ENCODE data around the gene MIXL1.
"Not testable (repeated sequence)": the region's sequence is repeated elsewhere in the genome, so short reads cannot be mapped to it uniquely, and the experiment has no call there.

Gene MIXL1
- 0 to 0.15 (median 0.04) reads per million in 4 donors for total RNA-seq

DNA sequence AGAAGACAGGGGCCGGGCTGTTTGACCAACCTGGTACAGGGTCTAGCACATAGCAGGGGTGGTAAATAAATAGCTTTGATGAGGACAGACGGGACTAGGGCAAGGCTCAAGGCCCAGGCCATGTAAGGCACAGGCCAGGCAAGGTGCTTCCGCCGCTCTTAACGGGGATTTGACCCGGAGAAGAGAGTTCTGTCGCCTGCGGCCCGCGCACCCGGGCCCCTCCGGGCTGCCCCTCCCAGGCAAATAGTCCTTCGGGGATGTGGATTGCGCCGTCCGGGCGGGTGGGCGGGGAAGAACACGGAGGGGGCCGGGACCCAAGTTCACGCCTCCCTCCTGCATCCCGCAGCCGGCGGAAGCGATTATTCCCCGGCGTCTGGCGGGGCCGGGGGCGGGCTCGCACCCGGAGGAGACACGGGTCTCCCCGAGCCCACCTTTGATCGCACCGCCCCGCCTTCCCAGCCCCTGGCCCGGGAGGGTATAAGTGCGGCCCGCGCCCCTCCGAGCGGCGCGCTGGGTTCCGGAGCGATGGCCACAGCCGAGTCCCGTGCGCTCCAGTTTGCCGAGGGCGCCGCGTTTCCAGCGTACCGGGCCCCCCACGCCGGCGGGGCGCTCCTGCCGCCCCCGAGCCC lies at the start of gene MIXL1:
MIXL1 (plus strand) TSS at position 508 of the 629 bp plus-strand sequence; CDS start at position 526, 18 bp downstream.
- DNase-seq = no peak

DNA sequence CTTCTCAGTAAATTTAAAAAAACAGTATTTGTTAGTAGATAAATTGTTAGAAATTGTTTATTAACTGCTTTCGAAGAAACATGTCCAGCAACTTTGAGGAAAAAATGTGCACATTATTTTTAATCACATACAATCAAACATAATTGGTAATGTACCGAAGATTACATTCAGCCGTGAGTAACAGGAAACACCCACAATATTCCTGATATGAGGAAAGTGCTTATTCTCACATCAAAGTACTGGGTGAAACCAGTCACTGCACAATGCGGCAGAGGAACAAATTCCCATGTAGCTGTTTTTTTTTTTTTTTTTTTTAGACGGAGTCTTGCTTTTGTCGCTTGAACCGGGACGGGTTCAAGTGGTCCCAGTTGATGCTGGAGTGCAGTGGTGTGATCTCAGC lies 46.6 kb upstream of the MIXL1 start:
- DNase-seq = no peak

DNA sequence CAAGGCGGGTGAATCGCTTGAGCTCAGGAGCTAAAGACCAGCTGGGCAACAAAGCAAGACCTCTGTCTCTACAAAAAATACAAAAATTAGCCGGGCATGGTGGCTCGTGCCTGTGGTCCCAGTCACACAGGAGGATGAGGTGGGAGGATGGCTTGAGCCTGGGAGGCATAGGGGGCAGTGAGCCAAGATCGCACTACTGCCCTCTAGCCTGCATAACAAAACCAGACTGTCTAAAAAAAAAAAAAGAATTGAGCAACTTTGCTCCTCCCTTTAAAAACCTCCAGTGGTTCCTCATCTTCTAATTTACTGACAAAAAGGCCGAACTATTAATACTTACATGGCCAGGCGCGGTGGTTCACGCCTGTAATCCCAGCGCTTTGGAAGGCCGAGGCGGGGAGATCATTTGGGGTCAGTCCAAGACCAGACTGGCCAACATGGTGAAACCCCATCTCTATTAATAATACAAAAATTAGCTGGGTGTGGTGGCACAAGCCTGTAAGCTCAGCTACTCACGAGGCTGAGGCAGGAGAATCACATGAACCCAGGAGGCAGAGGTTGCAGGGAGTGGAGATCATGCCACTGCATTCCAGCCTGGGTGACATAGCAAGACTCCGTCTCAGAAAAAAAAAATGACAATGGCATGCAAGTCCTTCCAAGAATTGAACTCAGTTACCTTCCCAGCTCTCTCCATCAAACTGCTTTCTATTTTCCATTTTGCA lies 41.3 kb upstream of the MIXL1 start:
- DNase-seq = no peak

DNA sequence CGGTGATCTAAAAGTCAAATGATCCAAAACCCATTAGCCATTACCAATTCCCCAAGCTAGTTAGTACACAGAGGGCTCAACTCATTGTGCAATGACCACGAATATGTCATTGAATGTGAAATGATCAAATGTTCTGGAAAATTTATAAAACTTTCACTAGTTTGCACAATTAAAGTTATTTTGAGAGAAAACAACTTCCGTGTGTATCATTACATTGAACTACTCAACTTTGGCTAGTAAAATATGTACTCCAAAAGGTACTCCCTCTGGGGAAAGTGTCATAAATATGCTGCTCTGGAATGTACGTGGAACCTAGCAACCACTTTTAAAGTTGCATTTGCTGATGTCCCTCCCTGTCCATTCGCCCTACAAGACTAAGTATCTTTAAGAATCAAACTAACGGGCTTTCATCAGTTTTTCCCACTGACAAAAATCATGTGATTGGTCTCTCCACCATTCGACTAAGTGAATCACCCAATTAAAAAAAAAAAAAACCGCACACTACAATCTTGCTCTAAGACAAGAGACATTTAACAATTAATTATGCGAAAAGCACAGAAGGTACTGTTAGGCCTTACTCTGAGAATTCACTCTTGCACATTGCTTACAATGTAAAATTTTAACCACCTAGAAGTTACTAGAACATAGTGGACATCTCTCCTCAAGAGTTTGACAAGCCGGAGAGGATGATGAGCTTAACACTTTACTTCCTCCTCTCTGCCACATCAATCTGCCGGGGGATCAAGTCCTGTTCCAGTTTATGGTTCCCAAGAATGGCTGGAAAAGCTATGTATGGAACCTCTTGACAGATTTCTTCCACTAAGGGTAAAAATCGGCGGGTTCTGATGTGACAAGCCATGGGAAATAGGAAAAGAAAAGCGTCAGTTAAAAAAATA lies 38.1 kb upstream of the MIXL1 start:
- no peak for DNase-seq

DNA sequence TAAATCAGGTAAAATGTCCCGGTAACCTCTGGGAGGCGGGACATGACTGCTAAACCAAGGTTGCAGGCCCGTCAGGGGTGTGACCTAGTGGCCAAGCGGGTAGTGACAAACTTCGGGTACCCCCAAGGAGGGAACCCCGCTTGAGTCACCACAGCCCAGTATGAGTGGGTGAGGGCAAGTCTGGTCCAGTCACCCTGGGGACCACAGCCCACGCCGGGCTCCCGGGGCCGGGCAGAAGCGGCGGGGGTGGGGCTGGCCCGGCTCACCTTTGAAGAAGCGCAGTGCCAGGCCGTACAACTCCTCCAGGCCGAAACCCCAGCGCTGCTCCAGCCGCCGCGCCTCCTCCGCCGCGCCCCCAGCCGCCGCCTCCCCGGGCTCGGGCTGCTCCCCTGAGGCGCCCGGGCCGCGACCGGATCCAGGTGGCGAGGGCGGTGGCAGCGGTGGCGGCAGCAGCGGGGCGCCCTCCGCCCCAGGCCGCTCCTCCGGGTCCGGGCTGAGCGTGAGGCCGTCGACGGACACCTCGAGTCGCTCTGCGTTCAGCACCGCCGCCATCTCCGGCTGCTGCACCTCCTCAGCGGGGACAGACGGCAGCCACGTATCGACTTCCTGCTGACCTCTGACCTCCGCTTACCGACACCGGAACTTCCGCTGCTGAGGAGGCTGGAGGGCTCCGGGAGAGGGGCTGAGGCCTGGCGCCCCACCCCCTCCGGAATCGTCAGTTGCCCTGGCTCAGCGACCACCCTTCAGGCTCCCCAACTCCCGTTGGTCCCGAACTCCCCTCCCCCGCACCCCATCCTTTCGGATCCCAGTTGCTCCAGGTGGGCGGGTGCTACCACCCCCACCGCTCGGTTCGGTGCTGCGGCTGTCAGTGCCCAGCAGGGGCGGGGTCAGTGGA lies 37.1 kb upstream of the MIXL1 start, which contains the start of gene ACBD3:
ACBD3 (minus strand) TSS at position 618 of the 895 bp plus-strand sequence; CDS start at position 552, 66 bp downstream.
- peak; percentile 67 to 89 (median 81) for DNase-seq

DNA sequence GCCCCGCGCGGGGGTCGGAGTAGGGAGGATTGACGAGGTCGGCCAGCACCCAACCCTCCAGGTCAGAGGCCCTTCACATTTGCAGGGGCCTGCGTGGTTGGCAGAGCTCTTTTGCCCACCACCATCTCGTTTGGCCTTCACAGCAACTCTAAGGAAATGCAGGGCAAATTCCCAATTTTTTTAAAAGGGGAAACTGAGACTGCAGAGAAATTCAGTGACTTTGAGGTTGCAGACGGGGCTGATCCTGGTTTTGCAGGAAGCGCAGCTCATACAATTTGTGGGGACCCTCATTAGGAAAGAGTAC lies 36.5 kb upstream of the MIXL1 start:
- DNase-seq = no peak

DNA sequence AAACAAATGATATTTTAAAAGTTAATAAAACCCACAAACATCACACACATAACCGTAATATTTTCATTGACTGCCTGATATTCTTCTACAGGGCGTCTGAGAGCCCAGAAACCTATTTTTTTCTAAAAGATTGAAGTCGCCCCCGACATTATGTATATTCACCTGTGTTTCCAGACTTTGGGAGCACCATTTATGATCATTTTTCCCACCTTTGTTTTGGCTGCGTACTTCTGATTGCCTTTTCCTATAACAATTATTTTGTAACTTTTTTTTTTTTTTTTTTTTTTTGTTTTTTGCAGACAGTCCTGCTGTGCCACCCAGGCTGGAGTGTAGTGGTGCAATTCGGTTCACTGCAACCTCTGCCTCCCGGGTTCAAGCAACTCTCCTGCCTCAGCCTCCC lies 36.1 kb upstream of the MIXL1 start:
- DNase-seq = no peak

DNA sequence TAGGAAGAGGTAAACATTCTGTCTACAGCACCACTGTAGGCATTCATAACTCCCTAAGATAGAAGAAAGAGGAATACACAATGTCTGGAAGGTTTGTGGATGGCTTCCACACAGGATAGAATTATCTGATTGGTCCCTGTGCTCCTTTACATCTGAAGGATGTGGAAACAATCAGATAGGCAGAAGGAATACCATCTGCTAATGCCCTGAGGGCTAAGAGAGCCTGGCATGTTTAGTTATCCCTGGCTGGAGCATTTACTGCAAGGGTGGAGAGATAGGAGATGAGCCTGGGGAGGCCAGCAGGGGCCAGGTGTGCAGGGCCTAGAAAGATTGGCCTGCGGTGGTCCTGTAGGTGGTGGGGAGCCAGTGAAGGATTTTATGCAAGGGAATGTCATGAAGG lies 28.3 kb upstream of the MIXL1 start:
- no peak for DNase-seq

DNA sequence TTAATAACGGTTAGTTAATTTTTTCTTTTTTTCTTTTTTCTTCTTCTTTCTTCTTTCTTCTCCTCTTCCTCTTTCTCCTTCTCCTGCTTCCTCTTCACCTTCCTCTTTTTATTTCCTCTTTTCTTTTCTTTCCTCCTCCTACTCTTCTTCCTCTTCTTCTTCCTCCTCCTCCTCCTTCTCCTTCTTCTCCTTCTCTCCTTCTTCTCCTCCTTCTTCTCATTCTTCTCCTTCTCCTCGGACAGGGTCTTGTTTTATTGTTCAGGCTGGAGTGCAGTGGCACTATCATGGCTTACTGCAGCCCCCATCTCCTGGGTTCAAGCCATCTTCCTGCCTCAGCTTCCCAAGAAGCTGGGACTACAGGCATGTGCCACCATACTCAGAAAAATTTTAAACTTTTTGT lies 23.5 kb upstream of the MIXL1 start:
- no peak for DNase-seq

DNA sequence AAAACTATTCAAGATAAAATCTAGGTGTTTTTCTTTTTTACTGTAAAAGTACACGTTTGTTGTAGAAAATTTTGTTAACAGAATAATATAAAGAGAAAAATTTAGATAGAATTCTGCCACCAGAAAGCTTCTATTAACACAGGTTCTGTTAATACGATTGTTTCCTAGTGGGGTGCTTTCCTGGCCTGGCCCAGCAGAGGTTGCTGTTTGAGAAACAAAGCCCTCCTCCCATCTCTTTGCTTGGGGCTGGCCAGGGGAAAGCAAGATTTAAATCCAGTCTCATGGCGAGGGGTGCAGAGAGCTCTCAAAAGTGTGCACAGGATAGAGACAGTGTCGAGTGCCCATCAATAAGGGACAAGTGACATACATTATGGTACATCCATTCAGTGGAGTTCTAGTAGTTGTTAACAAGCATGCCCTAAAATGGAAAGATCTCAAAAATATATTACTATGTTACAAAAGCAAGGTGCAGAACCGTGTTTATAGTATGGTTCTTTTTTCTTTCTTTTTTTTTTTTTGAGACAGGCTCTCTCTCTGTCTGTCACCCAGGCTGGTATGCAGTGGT lies 22.4 kb upstream of the MIXL1 start:
- peak in 1 of 5 donors; percentile 11 for DNase-seq

DNA sequence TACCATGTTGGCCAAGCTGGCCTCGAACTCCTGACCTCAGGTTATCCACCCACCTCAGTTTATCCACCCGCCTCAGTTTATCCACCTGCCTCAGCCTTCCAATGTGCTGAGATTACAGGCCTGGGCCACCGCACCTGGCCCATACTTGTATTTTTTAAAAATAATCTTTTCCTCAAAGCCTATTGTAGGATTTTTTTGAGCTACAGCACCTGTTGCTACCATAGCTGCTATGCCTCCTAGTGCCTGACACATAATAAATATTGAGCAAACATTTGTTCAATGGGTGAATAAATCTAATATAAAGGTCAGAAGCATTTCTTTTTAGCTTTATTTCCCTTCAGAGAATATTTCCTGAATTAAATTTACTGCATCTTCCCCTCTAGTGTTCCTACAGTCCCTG lies 21.2 kb upstream of the MIXL1 start:
- no peak for DNase-seq

DNA sequence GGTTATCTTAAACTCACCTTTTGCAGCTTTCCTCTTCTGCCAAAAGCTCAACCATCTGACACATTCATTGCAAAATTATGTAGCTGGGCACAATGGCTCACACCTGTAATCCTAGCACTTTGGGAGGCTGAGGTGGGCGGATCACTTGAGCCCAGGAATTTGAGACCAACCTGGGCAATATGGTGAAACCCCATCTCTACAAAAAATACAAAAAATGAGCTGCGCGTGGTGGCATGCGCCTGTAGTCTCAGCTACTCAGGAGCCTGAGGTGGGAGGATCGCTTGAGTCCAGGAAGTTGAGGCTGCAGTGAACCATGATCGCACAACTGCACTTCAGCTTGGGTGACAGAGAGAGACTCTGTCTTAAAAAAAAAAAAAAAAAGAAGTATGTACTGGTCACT lies 20.8 kb upstream of the MIXL1 start:
- DNase-seq = not testable (repeated sequence)

DNA sequence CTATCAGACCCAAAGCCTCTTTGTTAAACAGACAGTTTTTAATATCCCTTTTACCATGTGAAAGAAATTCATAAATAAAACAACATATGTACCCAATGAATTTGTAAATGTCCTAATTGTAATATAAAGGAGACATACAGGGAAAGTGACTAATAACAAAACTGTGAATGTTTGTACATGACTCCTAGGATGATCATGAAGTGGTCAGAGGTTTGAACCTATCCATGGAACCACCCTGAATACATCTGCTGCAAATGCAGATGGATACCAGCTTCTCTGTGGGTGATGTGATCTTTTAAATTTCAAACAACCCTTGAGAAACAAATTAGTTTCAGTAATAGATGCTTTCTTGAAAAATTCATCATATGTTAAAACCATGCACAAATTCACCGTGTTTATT lies 20.2 kb upstream of the MIXL1 start:
- no peak for DNase-seq

DNA sequence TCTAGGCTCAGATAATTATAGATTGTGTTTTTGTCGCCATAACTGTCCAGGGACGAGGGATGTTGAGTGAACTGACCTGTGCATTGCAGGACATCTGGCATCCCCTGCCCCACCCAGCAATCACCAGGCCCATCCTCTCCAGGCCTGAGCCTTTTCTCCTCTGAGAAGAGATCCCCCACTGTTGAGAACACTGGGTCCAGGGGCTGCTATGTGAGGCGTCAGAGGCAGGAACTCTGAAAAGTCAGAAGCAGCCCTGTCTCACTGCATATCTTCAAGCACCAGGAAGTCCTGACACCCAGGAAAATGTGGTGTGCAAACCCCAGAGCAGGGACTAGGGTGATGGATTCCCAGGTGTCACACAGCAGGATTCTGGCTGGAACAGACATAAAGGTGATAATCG lies 19.8 kb upstream of the MIXL1 start:
- DNase-seq = no peak

DNA sequence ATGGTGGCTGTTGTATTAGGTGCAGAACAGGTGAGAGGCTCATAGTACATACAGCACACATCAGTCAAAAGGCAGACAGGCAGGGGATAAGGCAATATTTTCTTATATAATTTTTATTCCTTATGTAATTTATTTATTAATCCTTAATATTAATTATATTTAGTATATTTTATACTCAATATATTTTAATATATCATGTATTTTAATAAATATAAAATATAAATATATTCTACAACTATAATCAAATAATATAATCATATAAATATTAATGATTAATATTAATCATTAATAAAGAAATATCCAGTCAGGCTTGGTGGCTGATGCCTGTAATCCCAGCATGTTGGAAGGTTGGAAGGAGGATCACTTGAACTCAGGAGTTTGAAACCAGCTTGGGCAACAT lies 19.3 kb upstream of the MIXL1 start:
- no peak for DNase-seq

DNA sequence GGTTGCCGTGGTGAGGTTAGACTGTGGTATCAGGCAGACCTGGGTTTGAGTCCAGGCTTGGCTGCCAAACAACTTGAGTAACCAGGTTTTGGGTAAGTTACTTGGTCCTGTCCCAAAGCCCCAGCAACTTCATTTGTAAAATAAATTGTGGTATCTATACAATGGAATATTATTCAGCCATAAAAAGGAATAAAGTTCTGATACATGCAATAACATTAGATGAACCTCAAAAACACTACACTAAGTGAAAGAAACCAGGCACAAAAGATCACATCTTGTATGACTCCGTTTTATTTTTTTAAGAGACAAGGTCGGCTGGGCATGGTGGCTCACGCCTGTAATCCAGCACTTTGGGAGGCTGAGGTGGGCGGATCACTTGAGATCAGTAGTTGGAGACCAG lies 16.4 kb upstream of the MIXL1 start:
- DNase-seq = no peak

DNA sequence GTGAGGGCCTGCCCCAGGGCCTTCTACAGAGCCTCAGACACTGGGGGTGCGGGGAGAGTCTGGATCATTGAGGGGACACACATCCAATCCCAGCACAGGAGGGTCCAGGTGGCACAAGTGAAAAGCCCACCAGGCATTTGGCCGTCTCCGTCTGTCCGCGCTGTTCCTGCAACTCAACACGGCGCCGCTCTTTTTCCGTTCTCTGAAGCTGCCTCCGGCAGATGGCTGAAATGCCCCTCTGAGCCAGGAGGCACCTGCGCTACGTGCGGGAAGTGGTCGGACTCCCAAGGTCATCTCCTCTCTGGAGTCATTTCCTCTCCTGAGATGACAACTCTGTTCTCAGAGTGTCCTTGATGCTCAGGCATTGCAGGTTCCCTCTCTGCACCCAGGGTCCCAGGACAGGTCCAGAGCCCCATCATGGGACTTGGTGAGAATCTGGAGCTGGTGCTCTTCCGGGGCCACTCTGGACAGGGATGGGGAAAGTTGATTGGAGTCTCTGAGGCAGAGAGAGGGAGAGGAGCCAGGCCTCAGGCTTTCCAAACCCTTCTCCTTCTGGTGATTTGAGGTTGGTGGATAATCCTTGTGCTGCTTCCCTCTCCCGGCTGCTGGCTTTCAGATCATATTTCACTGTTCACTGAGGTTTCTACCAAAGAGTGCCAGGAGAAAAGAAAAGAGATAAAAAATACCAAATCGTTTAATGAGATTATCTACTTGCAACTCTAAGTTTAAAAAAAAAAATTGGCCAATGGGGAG lies 14.0 kb upstream of the MIXL1 start:
- no peak for DNase-seq

DNA sequence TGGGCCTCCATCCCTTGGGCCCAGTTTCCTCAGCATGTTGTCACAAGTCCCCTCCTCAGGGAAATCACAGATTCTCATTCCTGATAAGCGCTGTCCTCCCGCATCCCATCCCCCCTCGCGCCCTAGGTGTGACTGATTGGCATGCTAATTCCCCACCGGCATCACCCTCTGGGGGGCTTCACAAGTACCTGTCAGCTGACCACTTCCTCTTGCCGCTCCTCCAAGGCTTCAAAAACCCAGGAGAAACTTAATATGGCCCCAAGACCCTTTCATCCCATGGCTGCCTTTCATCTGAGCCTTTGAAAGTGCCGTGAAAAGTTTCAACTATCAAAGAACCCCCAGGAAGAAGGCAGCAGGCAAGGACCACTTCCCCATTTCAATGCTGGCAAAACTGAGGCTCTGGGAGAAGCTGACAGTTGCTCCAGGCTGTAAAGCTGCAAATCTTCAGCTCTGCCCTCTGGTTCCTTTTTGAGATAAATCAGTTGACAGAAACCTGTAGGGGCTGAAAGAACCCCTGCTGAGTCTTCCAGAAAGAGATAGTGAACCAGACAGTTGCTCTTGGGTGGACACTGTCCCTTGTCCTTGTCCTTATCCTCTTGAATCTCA lies 12.8 kb upstream of the MIXL1 start:
- DNase-seq = no peak

DNA sequence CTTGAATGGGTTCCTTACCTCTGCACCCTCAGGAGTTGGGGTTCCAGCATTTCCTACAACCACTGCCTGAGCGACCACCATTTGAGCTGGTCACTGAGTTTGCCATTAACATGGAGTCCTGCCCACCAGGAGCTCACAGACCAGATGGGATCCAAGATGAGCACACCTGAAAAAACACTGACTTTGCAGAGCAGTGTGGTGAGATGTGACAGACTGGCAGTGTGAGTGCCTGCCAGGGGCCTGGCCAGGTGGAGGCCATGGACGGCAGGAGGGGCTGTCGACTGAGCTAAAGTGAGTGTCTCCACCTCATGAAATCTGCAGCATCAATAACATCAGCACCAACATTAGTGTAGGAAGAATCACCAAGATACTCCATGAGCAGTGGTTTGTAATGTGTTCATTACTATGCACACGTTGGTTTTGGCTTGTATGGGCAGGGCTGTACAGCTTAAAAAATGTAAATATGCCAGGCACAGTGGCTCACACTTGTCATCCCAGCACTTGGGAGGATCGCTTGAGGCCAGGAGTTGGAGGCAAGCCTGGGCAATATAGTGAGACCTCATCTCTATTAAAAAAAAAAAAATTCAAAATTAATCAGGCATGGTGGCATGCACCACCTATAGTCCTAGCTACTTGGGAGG lies 12.2 kb upstream of the MIXL1 start:
- DNase-seq = no peak

DNA sequence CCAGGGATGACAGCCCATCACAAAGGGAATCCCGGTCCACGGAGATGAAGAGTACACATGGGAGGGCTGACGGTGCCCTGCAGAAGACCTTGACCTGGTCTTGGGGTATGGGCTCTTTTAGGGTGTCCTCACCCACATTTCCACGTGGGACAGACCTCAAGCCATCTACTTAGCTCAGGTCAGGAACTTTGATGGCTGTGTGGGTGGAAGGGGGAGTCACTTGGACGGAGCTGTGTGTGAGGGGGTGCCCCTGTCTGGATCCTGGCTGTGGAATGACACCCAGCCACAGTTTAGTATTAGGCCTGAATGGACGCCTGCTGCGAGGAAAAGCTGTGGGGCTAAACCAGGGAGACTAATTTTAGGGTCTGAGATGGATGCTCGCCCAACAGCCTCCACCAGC lies 10.9 kb upstream of the MIXL1 start:
- no peak for DNase-seq

DNA sequence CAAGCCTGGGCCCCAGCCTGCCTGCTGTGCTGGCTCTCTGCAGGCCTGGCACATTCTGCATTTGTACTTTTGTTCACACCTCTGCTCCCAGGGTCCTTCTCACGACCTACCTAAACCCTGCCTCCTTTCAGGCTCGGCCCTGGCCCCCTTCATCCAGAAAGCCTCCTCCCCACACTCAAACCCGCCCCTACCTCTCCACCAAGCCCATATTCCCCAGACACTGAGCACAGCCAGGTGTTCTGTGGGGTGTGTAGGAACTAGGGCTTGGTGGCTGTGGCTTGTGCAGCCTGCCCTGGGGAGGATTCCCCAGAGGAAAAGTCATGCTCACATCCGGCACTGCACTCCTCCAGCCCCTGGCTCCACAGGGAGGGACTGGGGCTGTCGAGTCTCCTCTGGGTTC lies 8.2 kb upstream of the MIXL1 start:
- DNase-seq = no peak
